ENCODE data around the gene PHKG1. TPM values are rescaled to one million over a fixed set of nuclear protein-coding genes. Genes with fewer than 3 reads are reported as not detected.
"Not testable (repeated sequence)": the region's sequence is repeated elsewhere in the genome, so short reads cannot be mapped to it uniquely, and the experiment has no call there.

PHKG1 gene
- polyA plus RNA-seq, 4 donors = 0.93 to 2.3 (median 1.6) TPM

- no peak for DNase-seq (ENCODE audit: low read depth in 4 of 4, low spot score in 3 of 4)
These were observed 45.9 kb downstream of the PHKG1 start for GRCh38 chr7:56046721-56047445.

- not testable (repeated sequence) for DNase-seq (ENCODE audit: low read depth in 4 of 4, low spot score in 3 of 4)
These were observed 47.0 kb downstream of the PHKG1 start for GRCh38 chr7:56045758-56046157.

GRCh38 chr7:56040730-56041129, 52.0 kb downstream of the PHKG1 start:
- DNase-seq (ENCODE audit: low read depth in 4 of 4, low spot score in 3 of 4) = no peak

GRCh38 chr7:56033671-56034432, 58.9 kb downstream of the PHKG1 start:
- DNase-seq (ENCODE audit: low read depth in 4 of 4, low spot score in 3 of 4) = peak in 2 of 4 donors; percentile 47 to 55

- not testable (repeated sequence) for DNase-seq (ENCODE audit: low read depth in 4 of 4, low spot score in 3 of 4)
These were observed 60.2 kb downstream of the PHKG1 start for GRCh38 chr7:56032578-56032977.

GRCh38 chr7:56031556-56031955, 61.2 kb downstream of the PHKG1 start:
- not testable (repeated sequence) for DNase-seq (ENCODE audit: low read depth in 4 of 4, low spot score in 3 of 4)

- no peak for DNase-seq (ENCODE audit: low read depth in 4 of 4, low spot score in 3 of 4)
These were observed 62.4 kb downstream of the PHKG1 start for GRCh38 chr7:56030340-56030739.

Other genes with a start within 250 kb of the PHKG1 start
- gene SEPTIN14, start 230.2 kb downstream of the PHKG1 start, polyA plus RNA-seq (ENCODE audit: insufficient read length in 4 of 4) = under 1 TPM; 0.24 to 0.64 (median 0.29) TPM
- gene ZNF713, start 205.5 kb downstream of the PHKG1 start, polyA plus RNA-seq (ENCODE audit: insufficient read length in 4 of 4) = 10 to 100 TPM; 11.8 to 14.5 (median 14.1) TPM
- gene MRPS17, start 141.1 kb downstream of the PHKG1 start, polyA plus RNA-seq (ENCODE audit: insufficient read length in 4 of 4) = 10 to 100 TPM; 13.9 to 19.4 (median 18.4) TPM
- 100 to 1,000 TPM in 3 of 4 donors, 10 to 100 TPM in 1; 87.2 to 137 (median 112) TPM for gene NIPSNAP2, start 128.4 kb downstream of the PHKG1 start, polyA plus RNA-seq (ENCODE audit: insufficient read length in 4 of 4)
- gene PSPH, start 41.5 kb downstream of the PHKG1 start, polyA plus RNA-seq (ENCODE audit: insufficient read length in 4 of 4) = 10 to 100 TPM; 18.1 to 44.3 (median 33.1) TPM
- gene CCT6A, start 41.2 kb downstream of the PHKG1 start, polyA plus RNA-seq (ENCODE audit: insufficient read length in 4 of 4) = 100 to 1,000 TPM; 142 to 241 (median 229) TPM
- gene SUMF2, start 28.7 kb downstream of the PHKG1 start, polyA plus RNA-seq (ENCODE audit: insufficient read length in 4 of 4) = 100 to 1,000 TPM in 2 of 4 donors, 10 to 100 TPM in 2; 64.2 to 152 (median 105) TPM
- gene CHCHD2, start 13.5 kb upstream of the PHKG1 start, polyA plus RNA-seq (ENCODE audit: insufficient read length in 4 of 4) = 100 to 1,000 TPM; 201 to 277 (median 254) TPM
- gene NUPR2, start 23.5 kb upstream of the PHKG1 start, polyA plus RNA-seq (ENCODE audit: insufficient read length in 4 of 4) = 1 to 10 TPM in 3 of 4 donors, under 1 TPM in 1; 0.25 to 3.0 (median 1.8) TPM

Data from left renal pelvis (tissue), 4 donors.